GM19238 (cell line): Measurements from ENCODE around the gene SEMA3E.
"Not testable (repeated sequence)": the region's sequence is repeated elsewhere in the genome, so short reads cannot be mapped to it uniquely, and the experiment has no call there.

ENCODE experiments used
- DNase-seq: peaks from one replicate; pipeline ENCODE4 v3.0.0; 2011; ENCODE audit warnings: low spot score; ENCODE audit not compliant: insufficient read length

The SEMA3E gene

GRCh38 chr7:83487801-83488200 is 161.1 kb downstream of the SEMA3E start:
- no peak for DNase-seq

GRCh38 chr7:83486957-83487356 is 162.0 kb downstream of the SEMA3E start:
- DNase-seq = no peak

GRCh38 chr7:83486536-83486935 is 162.4 kb downstream of the SEMA3E start:
- DNase-seq = no peak

GRCh38 chr7:83484826-83485225 is 164.1 kb downstream of the SEMA3E start:
- no peak for DNase-seq

- DNase-seq = no peak
These were observed 164.7 kb downstream of the SEMA3E start for GRCh38 chr7:83484266-83484665.

GRCh38 chr7:83478616-83479015 is 170.3 kb downstream of the SEMA3E start:
- DNase-seq = no peak

- DNase-seq = no peak
These were observed 172.4 kb downstream of the SEMA3E start for GRCh38 chr7:83476511-83477050.

- DNase-seq = no peak
These were observed 173.5 kb downstream of the SEMA3E start for GRCh38 chr7:83475420-83475819.

- DNase-seq = no peak
These were observed 176.6 kb downstream of the SEMA3E start for GRCh38 chr7:83472376-83472775.

- DNase-seq = no peak
These were observed 179.4 kb downstream of the SEMA3E start for GRCh38 chr7:83469491-83469890.

GRCh38 chr7:83469076-83469475 is 179.9 kb downstream of the SEMA3E start:
- no peak for DNase-seq

- DNase-seq = no peak
These were observed 180.6 kb downstream of the SEMA3E start for GRCh38 chr7:83468251-83468739.

GRCh38 chr7:83467493-83467892 is 181.4 kb downstream of the SEMA3E start:
- DNase-seq = no peak

GRCh38 chr7:83466956-83467355 is 182.0 kb downstream of the SEMA3E start:
- DNase-seq = no peak

- DNase-seq = no peak
These were observed 182.6 kb downstream of the SEMA3E start for GRCh38 chr7:83466187-83466923.

GRCh38 chr7:83465643-83466042 is 183.3 kb downstream of the SEMA3E start:
- no peak for DNase-seq

- not testable (repeated sequence) for DNase-seq
These were observed 187.1 kb downstream of the SEMA3E start for GRCh38 chr7:83461820-83462219.

GRCh38 chr7:83459930-83460653 is 188.8 kb downstream of the SEMA3E start:
- DNase-seq = not testable (repeated sequence)

- DNase-seq = not testable (repeated sequence)
These were observed 189.6 kb downstream of the SEMA3E start for GRCh38 chr7:83459101-83459929.

- DNase-seq = no peak
These were observed 191.7 kb downstream of the SEMA3E start for GRCh38 chr7:83457022-83457892.

- DNase-seq = no peak
These were observed 192.5 kb downstream of the SEMA3E start for GRCh38 chr7:83456413-83456812.
